IPS-18a (cell line): ENCODE measurements around the gene KIF3C.
"Not testable (repeated sequence)": the region's sequence is repeated elsewhere in the genome, so short reads cannot be mapped to it uniquely, and the experiment has no call there.

Source experiments
- H3K27ac ChIP-seq: one replicate; pipeline ENCODE4 v1.5.1; 2013; ENCODE audit warnings: low read length
- H3K27me3 ChIP-seq: one replicate; pipeline ENCODE4 v1.6.1; 2013; ENCODE audit warnings: mild to moderate bottlenecking, low read length; ENCODE audit not compliant: control insufficient read depth, insufficient read depth
- H3K36me3 ChIP-seq: one replicate; pipeline ENCODE4 v1.6.1; 2013; ENCODE audit warnings: low read depth, low read length; ENCODE audit not compliant: control insufficient read depth
- H3K4me1 ChIP-seq: one replicate; pipeline ENCODE4 v1.6.1; 2013; ENCODE audit warnings: low read depth, low read length; ENCODE audit not compliant: control insufficient read depth
- H3K4me3 ChIP-seq: one replicate; pipeline ENCODE4 v1.5.1; 2013; ENCODE audit warnings: low read length
- H3K9ac ChIP-seq: one replicate; pipeline ENCODE4 v1.6.1; 2013; ENCODE audit warnings: mild to moderate bottlenecking, low read length, moderate library complexity
- H3K9me3 ChIP-seq: one replicate; pipeline ENCODE4 v1.6.1; 2013; ENCODE audit warnings: low read depth, low read length; ENCODE audit not compliant: control insufficient read depth

Gene KIF3C

GRCh38 chr2:26011990-26012856, 29.9 kb upstream of the KIF3C start:
- H3K4me1 ChIP-seq, result peaks cover 14% of the 10 kb centered on the region
- H3K36me3 ChIP-seq, result no peaks in the 10 kb centered on the region
- H3K27ac ChIP-seq, result no peak overlapping the region
- H3K9me3 ChIP-seq, result no peaks in the 10 kb centered on the region
- no peak overlapping the region for H3K9ac ChIP-seq
- no peak overlapping the region for H3K4me3 ChIP-seq
- no peaks in the 10 kb centered on the region for H3K27me3 ChIP-seq

- peaks cover 14% of the 10 kb centered on the region for H3K4me1 ChIP-seq
- no peaks in the 10 kb centered on the region for H3K27me3 ChIP-seq
- no peak overlapping the region for H3K9ac ChIP-seq
- no peak overlapping the region for H3K27ac ChIP-seq
- no peaks in the 10 kb centered on the region for H3K36me3 ChIP-seq
- H3K9me3 ChIP-seq, result no peaks in the 10 kb centered on the region
- H3K4me3 ChIP-seq, result no peak overlapping the region
Observed at GRCh38 chr2:26011609-26011989, 29.3 kb upstream of the KIF3C start.

- H3K9ac ChIP-seq, result no peak overlapping the region
- H3K4me3 ChIP-seq, result no peak overlapping the region
- peaks cover 14% of the 10 kb centered on the region for H3K4me1 ChIP-seq
- H3K9me3 ChIP-seq, result no peaks in the 10 kb centered on the region
- H3K27ac ChIP-seq, result no peak overlapping the region
- H3K27me3 ChIP-seq, result no peaks in the 10 kb centered on the region
- no peaks in the 10 kb centered on the region for H3K36me3 ChIP-seq
Observed at GRCh38 chr2:26010943-26011342, 28.6 kb upstream of the KIF3C start.

GRCh38 chr2:26009567-26009963, 27.3 kb upstream of the KIF3C start:
- no peak overlapping the region for H3K27ac ChIP-seq
- no peak overlapping the region for H3K9ac ChIP-seq
- H3K36me3 ChIP-seq, result no peaks in the 10 kb centered on the region
- H3K27me3 ChIP-seq, result no peaks in the 10 kb centered on the region
- peaks cover 14% of the 10 kb centered on the region for H3K4me1 ChIP-seq
- no peaks in the 10 kb centered on the region for H3K9me3 ChIP-seq
- H3K4me3 ChIP-seq, result no peak overlapping the region

GRCh38 chr2:26008851-26009566, 26.7 kb upstream of the KIF3C start:
- Histone ChIP-seq H3K4me1 (peaks cover 14% of the 10 kb centered on the region), H3K9me3 (no peaks in the 10 kb centered on the region), H3K27me3 (no peaks in the 10 kb centered on the region), H3K4me3 (no peak overlapping the region), H3K36me3 (no peaks in the 10 kb centered on the region), H3K9ac (no peak overlapping the region), H3K27ac (no peak overlapping the region)

- Histone ChIP-seq H3K9ac (no peak overlapping the region), H3K27ac (no peak overlapping the region), H3K36me3 (no peaks in the 10 kb centered on the region)
Observed at GRCh38 chr2:26008095-26008494, 25.8 kb upstream of the KIF3C start.

GRCh38 chr2:26002632-26003310, 20.5 kb upstream of the KIF3C start:
- Histone ChIP-seq H3K36me3 (no peaks in the 10 kb centered on the region), H3K27me3 (no peaks in the 10 kb centered on the region), H3K27ac (no peak overlapping the region), H3K9ac (no peak overlapping the region), H3K4me3 (no peak overlapping the region), H3K4me1 (peaks cover under 1% of the 10 kb centered on the region), H3K9me3 (no peaks in the 10 kb centered on the region)

More at GRCh38 chr2:26008095-26008494, 25.8 kb upstream of the KIF3C start:
- Histone ChIP-seq H3K4me3 (no peak overlapping the region), H3K4me1 (peaks cover 14% of the 10 kb centered on the region), H3K9me3 (no peaks in the 10 kb centered on the region), H3K27me3 (no peaks in the 10 kb centered on the region)

GRCh38 chr2:26001743-26002351, 19.6 kb upstream of the KIF3C start:
- Histone ChIP-seq H3K4me3 (no peak overlapping the region), H3K27me3 (no peaks in the 10 kb centered on the region), H3K9ac (no peak overlapping the region), H3K27ac (no peak overlapping the region), H3K4me1 (peaks cover 3% of the 10 kb centered on the region), H3K9me3 (no peaks in the 10 kb centered on the region), H3K36me3 (no peaks in the 10 kb centered on the region)

GRCh38 chr2:26000561-26001082, 18.3 kb upstream of the KIF3C start:
- Histone ChIP-seq H3K27ac (no peak overlapping the region), H3K9ac (no peak overlapping the region), H3K27me3 (no peaks in the 10 kb centered on the region), H3K9me3 (no peaks in the 10 kb centered on the region), H3K36me3 (no peaks in the 10 kb centered on the region), H3K4me3 (no peak overlapping the region), H3K4me1 (peaks cover 3% of the 10 kb centered on the region)

- not testable (repeated sequence) for H3K4me3 ChIP-seq, H3K4me1 ChIP-seq, H3K9ac ChIP-seq, H3K36me3 ChIP-seq, H3K27me3 ChIP-seq, H3K9me3 ChIP-seq, H3K27ac ChIP-seq
Observed at GRCh38 chr2:25999406-25999805, 17.1 kb upstream of the KIF3C start.

- H3K36me3 ChIP-seq, H3K4me3 ChIP-seq, H3K4me1 ChIP-seq, H3K9me3 ChIP-seq, H3K9ac ChIP-seq, H3K27ac ChIP-seq, H3K27me3 ChIP-seq: not testable (repeated sequence)
Observed at GRCh38 chr2:25998816-25999383, 16.6 kb upstream of the KIF3C start.
